Esophagus squamous epithelium (tissue), 4 donors: ENCODE results near the gene SULT6B1.

Source experiments
- POLR2A ChIP-seq, 4 donors: fragments of 450-650 bp; IDR thresholded peaks; one replicate each; pipeline ENCODE4 v1.6.1; 2017; ENCODE audit warnings: antibody characterized with exemption in 4 of 4, mild to moderate bottlenecking in 4 of 4, moderate library complexity in 3 of 4
- TF ChIP-seq, protein P1 (sequence below), 6 experiments: fragments of 450-650 bp in 4 of 6; fragments of 200-600 bp in 2 of 6; sonication (generic) in 2 of 6; IDR thresholded peaks; one replicate each; pipeline ENCODE4 v1.5.1; 2016 to 2019; ENCODE audit warnings: antibody characterized with exemption in 6 of 6, mild to moderate bottlenecking in 4 of 6, moderate library complexity in 4 of 6

DNA sequence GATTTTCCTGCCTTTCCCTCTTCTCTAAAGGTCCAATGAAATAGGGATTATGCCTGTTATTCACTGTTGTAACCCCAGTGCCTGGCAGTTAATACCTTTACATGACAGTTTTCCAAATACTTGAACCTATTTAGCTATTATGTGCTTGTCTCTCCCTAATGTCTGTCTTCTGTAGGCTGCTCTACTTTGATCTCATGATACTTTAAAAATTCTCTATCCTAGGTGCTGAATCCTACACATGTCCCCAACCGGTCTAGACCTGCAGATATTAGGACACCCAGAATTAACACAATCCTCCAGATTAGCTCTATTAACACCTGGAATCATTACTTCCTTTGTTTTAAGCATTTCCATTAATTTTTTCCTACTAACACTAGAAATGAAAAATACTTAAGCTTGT, 35.6 kb upstream of the SULT6B1 start:
- TF ChIP-seq, protein P1, sequence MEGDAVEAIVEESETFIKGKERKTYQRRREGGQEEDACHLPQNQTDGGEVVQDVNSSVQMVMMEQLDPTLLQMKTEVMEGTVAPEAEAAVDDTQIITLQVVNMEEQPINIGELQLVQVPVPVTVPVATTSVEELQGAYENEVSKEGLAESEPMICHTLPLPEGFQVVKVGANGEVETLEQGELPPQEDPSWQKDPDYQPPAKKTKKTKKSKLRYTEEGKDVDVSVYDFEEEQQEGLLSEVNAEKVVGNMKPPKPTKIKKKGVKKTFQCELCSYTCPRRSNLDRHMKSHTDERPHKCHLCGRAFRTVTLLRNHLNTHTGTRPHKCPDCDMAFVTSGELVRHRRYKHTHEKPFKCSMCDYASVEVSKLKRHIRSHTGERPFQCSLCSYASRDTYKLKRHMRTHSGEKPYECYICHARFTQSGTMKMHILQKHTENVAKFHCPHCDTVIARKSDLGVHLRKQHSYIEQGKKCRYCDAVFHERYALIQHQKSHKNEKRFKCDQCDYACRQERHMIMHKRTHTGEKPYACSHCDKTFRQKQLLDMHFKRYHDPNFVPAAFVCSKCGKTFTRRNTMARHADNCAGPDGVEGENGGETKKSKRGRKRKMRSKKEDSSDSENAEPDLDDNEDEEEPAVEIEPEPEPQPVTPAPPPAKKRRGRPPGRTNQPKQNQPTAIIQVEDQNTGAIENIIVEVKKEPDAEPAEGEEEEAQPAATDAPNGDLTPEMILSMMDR (IDR thresholded peaks at IDR 0.05), result no peak
- TF ChIP-seq POLR2A (IDR thresholded peaks at IDR 0.05), result no peak
